ENCODE results near the gene EMD. TPM values are rescaled to one million over a fixed set of nuclear protein-coding genes. Genes with fewer than 3 reads are reported as not detected.

EMD gene
- polyA plus RNA-seq, 1 of the 3 experiments (the other 2 are of a cell fraction), result 68.0 TPM

DNA sequence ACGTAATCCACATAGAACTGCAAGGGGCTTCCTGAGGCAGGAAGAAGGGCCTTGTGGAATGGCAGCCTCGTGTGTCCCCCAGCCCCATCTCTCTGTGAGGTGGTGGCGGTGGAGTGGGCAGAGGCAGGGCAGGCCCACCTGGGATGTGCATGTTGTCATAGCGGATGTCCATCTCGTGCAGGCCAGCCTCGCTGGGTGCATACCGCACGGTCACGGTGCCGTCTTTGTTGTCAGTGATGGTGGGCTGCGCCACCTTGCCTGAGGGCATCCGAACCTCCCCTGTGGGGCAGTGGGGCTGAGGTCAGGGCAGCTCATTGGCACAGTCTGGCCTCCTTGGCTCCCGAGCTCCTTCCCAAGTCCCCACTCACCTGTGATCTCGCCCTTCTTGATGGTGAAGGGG, 25.1 kb upstream of the EMD start:
- Histone ChIP-seq H3K9ac (no peak overlapping the region), H3K27ac (ENCODE audit: low read depth in 2 of 2, low read length in 1 of 2) (no peak overlapping the region), H3K4me1 (ENCODE audit: control insufficient read depth in 1 of 2, insufficient read depth in 2 of 2, low read depth in 1 of 2, low read length in 1 of 2) (no peaks in the 10 kb centered on the region; a peak in 1 of 4 replicates), H3K9me2 (no peaks in the 10 kb centered on the region), H3K27me3 (ENCODE audit: insufficient read depth) (no peaks in the 10 kb centered on the region), H3K4me2 (no peak overlapping the region), H2AFZ (ENCODE audit: low read depth) (no peak overlapping the region), H4K20me1 (ENCODE audit: insufficient read depth) (peaks cover 100% of the 10 kb centered on the region), H3K4me3 (ENCODE audit: low read depth in 2 of 2, low read length in 1 of 2) (no peak overlapping the region), H3K36me3 (replicated peaks in 1 of 2; ENCODE audit: control insufficient read depth in 1 of 2, insufficient read depth in 2 of 2, low read length in 1 of 2) (peaks cover 6 to 77% of the 10 kb centered on the region in 2 experiments), H3F3A (replicated peaks; ENCODE audit: insufficient read depth) (peaks cover 59% of the 10 kb centered on the region), H3K9me3 (no peaks in the 10 kb centered on the region), H3K79me2 (ENCODE audit: insufficient read depth) (peaks cover 26% of the 10 kb centered on the region)
- CTCF ChIA-PET, result no interaction called here
- 66% methylated on average over 11 of the region's 14 CpGs for WGBS (ENCODE audit: low lambda C conversion rate)
- TF ChIP-seq RFX5 (IDR thresholded peaks at IDR 0.05; ENCODE audit: low read length) (no peak), SMC3 (IDR thresholded peaks at IDR 0.05; ENCODE audit: low read depth, low read length) (no peak), NRF1 (IDR thresholded peaks at IDR 0.05; ENCODE audit: low read depth, low read length) (no peak)
- DNase-seq, result no peak
- POLR2A ChIA-PET, result interaction anchor here (1.3 kb wide), 1 partner anchor 13 kb away, joined by 4 read pairs; no protein-coding TSS in a partner anchor

DNA sequence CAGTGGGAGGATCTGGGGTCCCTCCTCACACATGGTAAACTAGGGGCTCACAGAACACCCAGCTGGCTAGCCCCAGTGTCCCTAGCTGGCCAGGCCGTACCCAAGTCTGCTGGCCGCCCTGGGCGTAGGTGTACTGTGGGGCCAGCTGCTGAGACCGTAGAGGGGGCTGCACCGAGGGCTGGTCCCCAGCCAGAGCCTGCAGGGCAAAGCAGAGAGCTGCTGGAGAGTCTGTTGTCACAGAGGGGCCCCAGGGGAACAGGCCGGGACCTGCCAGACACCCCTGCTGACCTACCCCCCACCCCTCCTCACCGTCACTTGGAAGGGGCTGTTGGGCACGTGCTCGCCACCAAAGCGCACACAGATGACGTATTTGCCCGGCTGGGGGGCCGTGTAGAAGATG, 24.6 kb upstream of the EMD start:
- ChIA-PET CTCF (interaction anchor here (0.7 kb wide), 1 partner anchor 8 kb away, joined by 3 read pairs; no protein-coding TSS in a partner anchor), POLR2A (interaction anchor here (1.3 kb wide), 1 partner anchor 12 kb away, joined by 4 read pairs; no protein-coding TSS in a partner anchor)
- Histone ChIP-seq H3K36me3 (replicated peaks in 1 of 2; ENCODE audit: control insufficient read depth in 1 of 2, insufficient read depth in 2 of 2, low read length in 1 of 2) (peaks cover 6 to 77% of the 10 kb centered on the region in 2 experiments), H3K4me3 (ENCODE audit: low read depth in 2 of 2, low read length in 1 of 2) (no peak overlapping the region), H2AFZ (ENCODE audit: low read depth) (no peak overlapping the region), H3K4me1 (ENCODE audit: control insufficient read depth in 1 of 2, insufficient read depth in 2 of 2, low read depth in 1 of 2, low read length in 1 of 2) (no peaks in the 10 kb centered on the region), H3K27me3 (ENCODE audit: insufficient read depth) (no peaks in the 10 kb centered on the region), H3K9ac (no peak overlapping the region), H3K9me2 (no peaks in the 10 kb centered on the region), H3K9me3 (no peaks in the 10 kb centered on the region), H3K79me2 (ENCODE audit: insufficient read depth) (peaks cover 31% of the 10 kb centered on the region), H4K20me1 (ENCODE audit: insufficient read depth) (peaks cover 100% of the 10 kb centered on the region), H3F3A (replicated peaks; ENCODE audit: insufficient read depth) (peaks cover 59% of the 10 kb centered on the region), H3K27ac (ENCODE audit: low read depth in 2 of 2, low read length in 1 of 2) (no peak overlapping the region), H3K4me2 (no peak overlapping the region)
- no peak for DNase-seq
- WGBS (ENCODE audit: low lambda C conversion rate), result 48% methylated on average over 5 of the region's 13 CpGs
- TF ChIP-seq NRF1 (IDR thresholded peaks at IDR 0.05; ENCODE audit: low read depth, low read length) (no peak), MXI1 (IDR thresholded peaks at IDR 0.05; ENCODE audit: low read depth, low read length) (no peak), FOXJ3 (CRISPR knock-in tag; IDR thresholded peaks at IDR 0.05) (no peak), SIN3A (IDR thresholded peaks at IDR 0.05; ENCODE audit: borderline replicate concordance, low read depth, low read length) (no peak), JUND (IDR thresholded peaks at IDR 0.05) (no peak), TEAD4 (IDR thresholded peaks at IDR 0.05; ENCODE audit: borderline replicate concordance, insufficient read depth) (no peak), MEF2A (IDR thresholded peaks at IDR 0.05; ENCODE audit: borderline replicate concordance, low read depth) (no peak)
- TF ChIP-seq, protein P1, sequence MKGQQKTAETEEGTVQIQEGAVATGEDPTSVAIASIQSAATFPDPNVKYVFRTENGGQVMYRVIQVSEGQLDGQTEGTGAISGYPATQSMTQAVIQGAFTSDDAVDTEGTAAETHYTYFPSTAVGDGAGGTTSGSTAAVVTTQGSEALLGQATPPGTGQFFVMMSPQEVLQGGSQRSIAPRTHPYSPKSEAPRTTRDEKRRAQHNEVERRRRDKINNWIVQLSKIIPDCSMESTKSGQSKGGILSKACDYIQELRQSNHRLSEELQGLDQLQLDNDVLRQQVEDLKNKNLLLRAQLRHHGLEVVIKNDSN (IDR thresholded peaks at IDR 0.05; ENCODE audit: borderline replicate concordance, low read depth), result no peak

DNA sequence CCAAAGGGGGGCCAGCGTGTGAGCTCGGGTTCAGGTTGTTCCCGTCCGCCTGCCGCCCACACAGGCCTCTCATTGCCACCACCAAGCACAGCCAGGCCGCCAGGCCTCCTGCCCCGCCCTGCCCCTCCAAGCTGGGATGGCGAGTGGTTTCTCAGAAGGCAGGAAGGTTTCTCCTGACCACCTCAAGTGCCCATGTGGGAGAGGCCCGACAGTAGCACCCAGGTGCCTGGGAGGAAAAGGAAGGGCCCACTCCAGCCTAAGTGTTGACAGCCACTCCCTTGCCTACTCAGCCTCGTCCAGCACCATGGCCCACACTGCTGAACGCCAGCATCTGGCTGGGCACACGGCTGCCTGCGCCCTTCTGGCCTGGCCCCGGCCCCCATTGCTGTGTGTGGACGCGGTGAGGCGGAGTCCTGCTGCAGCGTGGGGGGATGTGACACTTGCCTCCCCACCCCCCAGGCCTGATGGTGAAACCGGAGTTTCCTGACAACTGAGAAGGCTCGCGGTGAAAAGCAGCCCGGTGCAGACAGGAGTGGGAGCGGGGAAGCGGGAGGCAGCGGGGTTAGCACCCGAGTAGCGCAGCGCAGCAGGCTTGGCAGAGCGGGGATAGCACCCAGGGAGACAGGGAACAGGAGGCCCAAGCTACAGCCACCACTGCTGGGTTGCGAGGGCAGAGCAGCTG, 23.9 kb upstream of the EMD start:
- H3K27me3 ChIP-seq (ENCODE audit: insufficient read depth), result no peaks in the 10 kb centered on the region
- H4K20me1 ChIP-seq (ENCODE audit: insufficient read depth), result peaks cover 100% of the 10 kb centered on the region
- H3K36me3 ChIP-seq (replicated peaks in 1 of 2; ENCODE audit: control insufficient read depth in 1 of 2, insufficient read depth in 2 of 2, low read length in 1 of 2), result peaks cover 6 to 78% of the 10 kb centered on the region in 2 experiments
- DNase-seq, result no peak
- no peak overlapping the region for H3K4me3 ChIP-seq (ENCODE audit: low read depth in 2 of 2, low read length in 1 of 2)
- TF ChIP-seq, protein P2, sequence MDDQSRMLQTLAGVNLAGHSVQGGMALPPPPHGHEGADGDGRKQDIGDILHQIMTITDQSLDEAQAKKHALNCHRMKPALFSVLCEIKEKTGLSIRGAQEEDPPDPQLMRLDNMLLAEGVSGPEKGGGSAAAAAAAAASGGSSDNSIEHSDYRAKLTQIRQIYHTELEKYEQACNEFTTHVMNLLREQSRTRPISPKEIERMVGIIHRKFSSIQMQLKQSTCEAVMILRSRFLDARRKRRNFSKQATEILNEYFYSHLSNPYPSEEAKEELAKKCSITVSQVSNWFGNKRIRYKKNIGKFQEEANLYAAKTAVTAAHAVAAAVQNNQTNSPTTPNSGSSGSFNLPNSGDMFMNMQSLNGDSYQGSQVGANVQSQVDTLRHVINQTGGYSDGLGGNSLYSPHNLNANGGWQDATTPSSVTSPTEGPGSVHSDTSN (IDR thresholded peaks at IDR 0.05), result no peak
- TF ChIP-seq NRF1 (IDR thresholded peaks at IDR 0.05; ENCODE audit: low read depth, low read length), result no peak
- no peak for TF ChIP-seq RFX5 (IDR thresholded peaks at IDR 0.05; ENCODE audit: low read length)
- TF ChIP-seq CHD2 (IDR thresholded peaks at IDR 0.05; ENCODE audit: low read length, partially characterized antibody), result no peak
- TF ChIP-seq ELF1 (IDR thresholded peaks at IDR 0.05), result no peak
- TF ChIP-seq YY1 (IDR thresholded peaks at IDR 0.05; ENCODE audit: low read depth), result no peak
- POLR2A ChIA-PET, result no interaction called here
- H3K9me2 ChIP-seq, result no peaks in the 10 kb centered on the region
- H2AFZ ChIP-seq (ENCODE audit: low read depth), result no peak overlapping the region
- 77% methylated on average over 16 of the region's 30 CpGs for WGBS (ENCODE audit: low lambda C conversion rate)
- CTCF ChIA-PET, result interaction anchor here (0.7 kb wide), 1 partner anchor 8 kb away, joined by 3 read pairs; no protein-coding TSS in a partner anchor
- no peak overlapping the region for H3K4me2 ChIP-seq
- no peak overlapping the region for H3K9ac ChIP-seq
- peaks cover 37% of the 10 kb centered on the region for H3K79me2 ChIP-seq (ENCODE audit: insufficient read depth)
- H3K9me3 ChIP-seq, result no peaks in the 10 kb centered on the region
- no peaks in the 10 kb centered on the region for H3K4me1 ChIP-seq (ENCODE audit: control insufficient read depth in 1 of 2, insufficient read depth in 2 of 2, low read depth in 1 of 2, low read length in 1 of 2)
- H3F3A ChIP-seq (replicated peaks; ENCODE audit: insufficient read depth), result peaks cover 54% of the 10 kb centered on the region
- H3K27ac ChIP-seq (ENCODE audit: low read depth in 2 of 2, low read length in 1 of 2), result no peak overlapping the region
